GM12878 (cell line): ENCODE results near the gene RFK. TPM values are rescaled to one million over a fixed set of nuclear protein-coding genes. Genes with fewer than 3 reads are reported as not detected.
A peak's percentile ranks its signal among the peaks of the same experiment; 100 is the strongest.

Experiments used
- BRCA1 ChIP-seq: IDR thresholded peaks from 2 replicates; pipeline ENCODE4 v1.6.1; 2011; ENCODE audit warnings: low read depth, low read length, improper control_type of control experiment
- CREM ChIP-seq: IDR thresholded peaks from 2 replicates; pipeline ENCODE4 v1.6.1; 2014; ENCODE audit warnings: antibody characterized with exemption, low read depth
- EGR1 ChIP-seq, 2 experiments: IDR thresholded peaks; 1 replicate in 1 of 2; 2 replicates in 1 of 2; pipeline ENCODE4 v1.6.1; 2011 to 2012; ENCODE audit warnings: low read depth in 2 of 2, low read length in 2 of 2, borderline replicate concordance in 1 of 2, mild to moderate bottlenecking in 1 of 2, moderate library complexity in 1 of 2
- EP300 ChIP-seq, 2 experiments: fragments of 150-350 bp in 1 of 2; IDR thresholded peaks; 2 replicates each; pipeline ENCODE4 v1.6.1; 2011 to 2012; ENCODE audit warnings: low read depth in 2 of 2, low read length in 2 of 2, borderline replicate concordance in 1 of 2, improper control_type of control experiment in 1 of 2, inconsistent platforms in 1 of 2; ENCODE audit not compliant: control insufficient read depth in 1 of 2
- FOS ChIP-seq: IDR thresholded peaks from 3 replicates; pipeline ENCODE4 v1.6.1; 2011; ENCODE audit warnings: borderline replicate concordance; ENCODE audit not compliant: insufficient read length; ENCODE audit errors: extremely low read depth
- NFYB ChIP-seq: IDR thresholded peaks from 2 replicates; pipeline ENCODE4 v1.6.1; 2011; ENCODE audit warnings: low read depth, mild to moderate bottlenecking, low read length, improper control_type of control experiment, moderate library complexity; ENCODE audit not compliant: insufficient read depth
- PAX5 ChIP-seq: IDR thresholded peaks from 2 replicates; pipeline ENCODE4 v1.6.1; 2011; ENCODE audit warnings: low read depth, low read length, borderline replicate concordance
- POLR2A ChIP-seq: IDR thresholded peaks from 2 replicates; pipeline ENCODE4 v1.6.1; 2011; ENCODE audit warnings: low read depth, mild to moderate bottlenecking, low read length
- SPI1 ChIP-seq: IDR thresholded peaks from 2 replicates; pipeline ENCODE4 v1.6.1; 2011; ENCODE audit warnings: low read depth, mild to moderate bottlenecking, low read length, moderate library complexity, borderline replicate concordance; ENCODE audit not compliant: insufficient read depth
- polyA plus RNA-seq, 11 experiments: library from polyadenylated mRNA; depleted of rRNA in 4 of 11; unstranded in 6 of 11; stranded (reverse) in 5 of 11; fragments of >200 nt; fragmentation: Nextera tagmentation in 4 of 11; fragmentation: Illumina TruSeq in 1 of 11; extraction: Ambion mirVana in 4 of 11; extraction: Trizol in 1 of 11; gene quantifications; 1 replicate in 1 of 11; 2 replicates in 10 of 11; pipeline versions ENCODE4 v1.2.1 to v1.2.3, GENCODE V29; 2011 to 2016; ENCODE audit warnings: inconsistent platforms in 2 of 11, missing spikeins in 2 of 11, low read depth in 1 of 11
- total RNA-seq, 4 experiments: library from RNA; depleted of rRNA in 3 of 4; stranded (reverse); fragments of >200 nt in 3 of 4; fragmentation: Illumina TruSeq in 1 of 4; extraction: Trizol in 1 of 4; gene quantifications; 2 replicates each; pipeline versions ENCODE4 v1.2.1 to v1.2.3, GENCODE V29; 2013 to 2021
- TF ChIP-seq, protein P1 (sequence below): fragments of 450-650 bp; formaldehyde crosslinking; IDR thresholded peaks from 2 replicates; pipeline ENCODE4 v1.5.0; 2022; ENCODE audit warnings: mild to moderate bottlenecking, missing genetic modification characterization
- TF ChIP-seq, protein P2 (sequence below): fragments of 450-650 bp; IDR thresholded peaks from 2 replicates; pipeline ENCODE4 v1.6.1; 2017; ENCODE audit warnings: mild to moderate bottlenecking, moderate library complexity
- TF ChIP-seq, protein P3 (sequence below): fragments of 450-650 bp; IDR thresholded peaks from 2 replicates; pipeline ENCODE4 v1.6.1; 2017; ENCODE audit warnings: mild to moderate bottlenecking, low read depth, inconsistent platforms; ENCODE audit not compliant: poor library complexity, severe bottlenecking
- TF ChIP-seq, protein P4 (sequence below): fragments of 450-650 bp; IDR thresholded peaks from 2 replicates; pipeline ENCODE4 v1.6.1; 2017; ENCODE audit warnings: borderline replicate concordance
- TF ChIP-seq, protein P5 (sequence below): IDR thresholded peaks from 2 replicates; pipeline ENCODE4 v1.6.1; 2011; ENCODE audit warnings: borderline replicate concordance, low read depth, mild to moderate bottlenecking, moderate library complexity, low read length; ENCODE audit not compliant: insufficient read depth, poor library complexity, severe bottlenecking

RFK gene
- total and polyA plus RNA-seq, 10 of the 15 experiments (the other 5 are each of a cell fraction or from before 2014, with no cell fraction given): 4.4 to 18.6 (median 11.6) TPM

DNA sequence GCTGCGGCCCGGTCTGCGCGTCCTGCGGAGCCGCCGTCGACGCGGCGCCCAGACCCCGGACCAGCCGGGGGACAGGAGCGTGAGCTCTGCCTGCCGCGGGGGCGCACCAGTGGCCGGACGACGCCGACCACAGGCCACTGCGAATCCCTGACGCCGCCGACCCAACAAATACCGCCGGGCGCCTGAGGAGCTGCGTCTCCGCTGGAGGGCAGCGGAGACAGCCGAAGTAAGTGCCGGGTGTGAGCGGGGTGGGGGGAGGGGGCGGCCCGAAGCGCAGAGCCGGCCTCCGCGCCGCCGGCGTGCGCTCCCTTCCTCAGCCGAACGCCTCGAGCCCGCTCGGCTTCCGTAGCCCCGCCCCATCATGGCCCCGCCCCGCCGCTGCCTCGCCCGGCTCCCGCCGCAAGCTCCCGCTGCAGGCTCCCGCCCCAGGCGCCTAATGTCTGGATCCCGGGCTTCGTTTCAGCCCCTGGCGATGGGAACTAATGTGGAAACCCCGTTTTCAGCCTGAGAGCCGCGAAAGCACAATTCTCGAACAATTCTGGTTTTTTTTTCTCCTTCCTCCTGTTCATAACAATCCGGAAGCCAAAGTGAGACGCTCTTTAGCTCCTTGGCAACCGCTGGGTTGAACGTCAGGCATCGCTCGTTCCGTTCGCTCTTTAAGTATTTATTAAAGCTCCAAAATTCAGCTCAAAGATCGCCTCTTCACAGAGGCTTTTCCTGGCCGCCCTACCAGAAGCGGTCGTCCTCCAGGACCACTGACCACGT lies at the start of gene RFK (continued):
- TF ChIP-seq, protein P1, sequence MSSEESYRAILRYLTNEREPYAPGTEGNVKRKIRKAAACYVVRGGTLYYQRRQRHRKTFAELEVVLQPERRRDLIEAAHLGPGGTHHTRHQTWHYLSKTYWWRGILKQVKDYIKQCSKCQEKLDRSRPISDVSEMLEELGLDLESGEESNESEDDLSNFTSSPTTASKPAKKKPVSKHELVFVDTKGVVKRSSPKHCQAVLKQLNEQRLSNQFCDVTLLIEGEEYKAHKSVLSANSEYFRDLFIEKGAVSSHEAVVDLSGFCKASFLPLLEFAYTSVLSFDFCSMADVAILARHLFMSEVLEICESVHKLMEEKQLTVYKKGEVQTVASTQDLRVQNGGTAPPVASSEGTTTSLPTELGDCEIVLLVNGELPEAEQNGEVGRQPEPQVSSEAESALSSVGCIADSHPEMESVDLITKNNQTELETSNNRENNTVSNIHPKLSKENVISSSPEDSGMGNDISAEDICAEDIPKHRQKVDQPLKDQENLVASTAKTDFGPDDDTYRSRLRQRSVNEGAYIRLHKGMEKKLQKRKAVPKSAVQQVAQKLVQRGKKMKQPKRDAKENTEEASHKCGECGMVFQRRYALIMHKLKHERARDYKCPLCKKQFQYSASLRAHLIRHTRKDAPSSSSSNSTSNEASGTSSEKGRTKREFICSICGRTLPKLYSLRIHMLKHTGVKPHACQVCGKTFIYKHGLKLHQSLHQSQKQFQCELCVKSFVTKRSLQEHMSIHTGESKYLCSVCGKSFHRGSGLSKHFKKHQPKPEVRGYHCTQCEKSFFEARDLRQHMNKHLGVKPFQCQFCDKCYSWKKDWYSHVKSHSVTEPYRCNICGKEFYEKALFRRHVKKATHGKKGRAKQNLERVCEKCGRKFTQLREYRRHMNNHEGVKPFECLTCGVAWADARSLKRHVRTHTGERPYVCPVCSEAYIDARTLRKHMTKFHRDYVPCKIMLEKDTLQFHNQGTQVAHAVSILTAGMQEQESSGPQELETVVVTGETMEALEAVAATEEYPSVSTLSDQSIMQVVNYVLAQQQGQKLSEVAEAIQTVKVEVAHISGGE (CRISPR knock-in tag): no peak
- no peak for TF ChIP-seq BRCA1
- TF ChIP-seq EGR1 (IDR thresholded peaks at IDR 0.05; ENCODE audit: borderline replicate concordance in 1 of 2, low read depth in 2 of 2, low read length in 2 of 2): peak in 1 of 2 experiments; percentile 21; a peak in 1 of 3 replicates
- TF ChIP-seq, protein P2, sequence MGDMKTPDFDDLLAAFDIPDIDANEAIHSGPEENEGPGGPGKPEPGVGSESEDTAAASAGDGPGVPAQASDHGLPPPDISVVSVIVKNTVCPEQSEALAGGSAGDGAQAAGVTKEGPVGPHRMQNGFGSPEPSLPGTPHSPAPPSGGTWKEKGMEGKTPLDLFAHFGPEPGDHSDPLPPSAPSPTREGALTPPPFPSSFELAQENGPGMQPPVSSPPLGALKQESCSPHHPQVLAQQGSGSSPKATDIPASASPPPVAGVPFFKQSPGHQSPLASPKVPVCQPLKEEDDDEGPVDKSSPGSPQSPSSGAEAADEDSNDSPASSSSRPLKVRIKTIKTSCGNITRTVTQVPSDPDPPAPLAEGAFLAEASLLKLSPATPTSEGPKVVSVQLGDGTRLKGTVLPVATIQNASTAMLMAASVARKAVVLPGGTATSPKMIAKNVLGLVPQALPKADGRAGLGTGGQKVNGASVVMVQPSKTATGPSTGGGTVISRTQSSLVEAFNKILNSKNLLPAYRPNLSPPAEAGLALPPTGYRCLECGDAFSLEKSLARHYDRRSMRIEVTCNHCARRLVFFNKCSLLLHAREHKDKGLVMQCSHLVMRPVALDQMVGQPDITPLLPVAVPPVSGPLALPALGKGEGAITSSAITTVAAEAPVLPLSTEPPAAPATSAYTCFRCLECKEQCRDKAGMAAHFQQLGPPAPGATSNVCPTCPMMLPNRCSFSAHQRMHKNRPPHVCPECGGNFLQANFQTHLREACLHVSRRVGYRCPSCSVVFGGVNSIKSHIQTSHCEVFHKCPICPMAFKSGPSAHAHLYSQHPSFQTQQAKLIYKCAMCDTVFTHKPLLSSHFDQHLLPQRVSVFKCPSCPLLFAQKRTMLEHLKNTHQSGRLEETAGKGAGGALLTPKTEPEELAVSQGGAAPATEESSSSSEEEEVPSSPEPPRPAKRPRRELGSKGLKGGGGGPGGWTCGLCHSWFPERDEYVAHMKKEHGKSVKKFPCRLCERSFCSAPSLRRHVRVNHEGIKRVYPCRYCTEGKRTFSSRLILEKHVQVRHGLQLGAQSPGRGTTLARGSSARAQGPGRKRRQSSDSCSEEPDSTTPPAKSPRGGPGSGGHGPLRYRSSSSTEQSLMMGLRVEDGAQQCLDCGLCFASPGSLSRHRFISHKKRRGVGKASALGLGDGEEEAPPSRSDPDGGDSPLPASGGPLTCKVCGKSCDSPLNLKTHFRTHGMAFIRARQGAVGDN: 0 out of 2 replicates have a peak, but pooled peaks have one; percentile 48
- TF ChIP-seq SPI1: no peak
- peak; percentile 81 for TF ChIP-seq POLR2A
- TF ChIP-seq CREM: peak; percentile 33; the same call in 1 of the 2 replicates
- no peak for TF ChIP-seq NFYB
- TF ChIP-seq, protein P3, sequence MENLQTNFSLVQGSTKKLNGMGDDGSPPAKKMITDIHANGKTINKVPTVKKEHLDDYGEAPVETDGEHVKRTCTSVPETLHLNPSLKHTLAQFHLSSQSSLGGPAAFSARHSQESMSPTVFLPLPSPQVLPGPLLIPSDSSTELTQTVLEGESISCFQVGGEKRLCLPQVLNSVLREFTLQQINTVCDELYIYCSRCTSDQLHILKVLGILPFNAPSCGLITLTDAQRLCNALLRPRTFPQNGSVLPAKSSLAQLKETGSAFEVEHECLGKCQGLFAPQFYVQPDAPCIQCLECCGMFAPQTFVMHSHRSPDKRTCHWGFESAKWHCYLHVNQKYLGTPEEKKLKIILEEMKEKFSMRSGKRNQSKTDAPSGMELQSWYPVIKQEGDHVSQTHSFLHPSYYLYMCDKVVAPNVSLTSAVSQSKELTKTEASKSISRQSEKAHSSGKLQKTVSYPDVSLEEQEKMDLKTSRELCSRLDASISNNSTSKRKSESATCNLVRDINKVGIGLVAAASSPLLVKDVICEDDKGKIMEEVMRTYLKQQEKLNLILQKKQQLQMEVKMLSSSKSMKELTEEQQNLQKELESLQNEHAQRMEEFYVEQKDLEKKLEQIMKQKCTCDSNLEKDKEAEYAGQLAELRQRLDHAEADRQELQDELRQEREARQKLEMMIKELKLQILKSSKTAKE: no peak
- TF ChIP-seq PAX5: no peak
- TF ChIP-seq, protein P4, sequence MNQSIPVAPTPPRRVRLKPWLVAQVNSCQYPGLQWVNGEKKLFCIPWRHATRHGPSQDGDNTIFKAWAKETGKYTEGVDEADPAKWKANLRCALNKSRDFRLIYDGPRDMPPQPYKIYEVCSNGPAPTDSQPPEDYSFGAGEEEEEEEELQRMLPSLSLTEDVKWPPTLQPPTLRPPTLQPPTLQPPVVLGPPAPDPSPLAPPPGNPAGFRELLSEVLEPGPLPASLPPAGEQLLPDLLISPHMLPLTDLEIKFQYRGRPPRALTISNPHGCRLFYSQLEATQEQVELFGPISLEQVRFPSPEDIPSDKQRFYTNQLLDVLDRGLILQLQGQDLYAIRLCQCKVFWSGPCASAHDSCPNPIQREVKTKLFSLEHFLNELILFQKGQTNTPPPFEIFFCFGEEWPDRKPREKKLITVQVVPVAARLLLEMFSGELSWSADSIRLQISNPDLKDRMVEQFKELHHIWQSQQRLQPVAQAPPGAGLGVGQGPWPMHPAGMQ: no peak
- no peak for TF ChIP-seq EP300 (IDR thresholded peaks at IDR 0.05; ENCODE audit: borderline replicate concordance in 1 of 2, control insufficient read depth in 1 of 2, low read depth in 2 of 2, low read length in 2 of 2)
- TF ChIP-seq, protein P5, sequence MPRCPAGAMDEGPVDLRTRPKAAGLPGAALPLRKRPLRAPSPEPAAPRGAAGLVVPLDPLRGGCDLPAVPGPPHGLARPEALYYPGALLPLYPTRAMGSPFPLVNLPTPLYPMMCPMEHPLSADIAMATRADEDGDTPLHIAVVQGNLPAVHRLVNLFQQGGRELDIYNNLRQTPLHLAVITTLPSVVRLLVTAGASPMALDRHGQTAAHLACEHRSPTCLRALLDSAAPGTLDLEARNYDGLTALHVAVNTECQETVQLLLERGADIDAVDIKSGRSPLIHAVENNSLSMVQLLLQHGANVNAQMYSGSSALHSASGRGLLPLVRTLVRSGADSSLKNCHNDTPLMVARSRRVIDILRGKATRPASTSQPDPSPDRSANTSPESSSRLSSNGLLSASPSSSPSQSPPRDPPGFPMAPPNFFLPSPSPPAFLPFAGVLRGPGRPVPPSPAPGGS: no peak
- no peak for TF ChIP-seq FOS
